Mucosa of descending colon (tissue), 3 donors: ENCODE measurements around the gene SNX3. TPM values are rescaled to one million over a fixed set of nuclear protein-coding genes. Genes with fewer than 3 reads are reported as not detected.

Experiments used
- ATAC-seq: fragments of 200-7000 bp; cut with Tn5 transposase; one replicate; pipeline ENCODE4 v1.9.1; 2020; ENCODE audit warnings: mild to moderate bottlenecking, moderate library complexity
- DNase-seq, 3 donors: peaks; one replicate each; pipeline ENCODE4 v3.0.0-alpha.2; 2020
- H3K36me3 ChIP-seq: fragments of 200-600 bp; one replicate; pipeline ENCODE4 v1.8.0; 2021; ENCODE audit warnings: low read depth, mild to moderate bottlenecking
- H3K4me1 ChIP-seq: fragments of 200-600 bp; one replicate; pipeline ENCODE4 v1.8.0; 2021; ENCODE audit warnings: low read depth, mild to moderate bottlenecking
- H3K4me3 ChIP-seq: fragments of 200-600 bp; one replicate; pipeline ENCODE4 v1.8.0; 2021; ENCODE audit warnings: mild to moderate bottlenecking
- H3K9me3 ChIP-seq: fragments of 200-600 bp; one replicate; pipeline ENCODE4 v1.8.0; 2021; ENCODE audit warnings: mild to moderate bottlenecking
- CTCF ChIP-seq: fragments of 200-600 bp; IDR thresholded peaks from one replicate; pipeline ENCODE4 v1.8.0; 2022; ENCODE audit warnings: antibody characterized with exemption, mild to moderate bottlenecking
- intact Hi-C, 2 donors: fragments of 100-400 bp; cut with DNase I in 1 of 2; cut with micrococcal nuclease in 1 of 2; formaldehyde crosslinking; loops; one replicate each; pipeline versions ENCODE4 v1.11.0 to v1.11.1; 2022; cut with DNase I, micrococcal nuclease
- total RNA-seq, 3 donors: library from RNA; stranded (reverse); fragmentation: NEBNext Ultra II Directional in 2 of 3; extraction: Animal tissue kit (Norgen Biotek cat#: 25700) in 2 of 3; gene quantifications; one replicate each; pipeline versions ENCODE4 v1.2.1 to v1.2.4, GENCODE V29; 2021 to 2023
- donor health status: DM: no; HTN: no; CAD: no; lungs with moderate emphysema.
- donor health status: DM: no; HTN: no; CAD: no.
- donor health status: DM: no; HTN: yes; CAD: no.

The SNX3 gene
- total RNA-seq, 3 donors from 2014 or later = 97.8 to 139 (median 103) TPM

- H3K4me1 ChIP-seq = no peaks in the 10 kb centered on the region
- no peak for DNase-seq
- intact Hi-C loops = no loop called here
- TF ChIP-seq CTCF = no peak
- no peak for ATAC-seq
- H3K36me3 ChIP-seq = no peaks in the 10 kb centered on the region
- H3K4me3 ChIP-seq = no peak overlapping the region
- no peaks in the 10 kb centered on the region for H3K9me3 ChIP-seq
Measured at GRCh38 chr6:108198761-108199498, 61.9 kb downstream of the SNX3 start.

- ATAC-seq (no peak), DNase-seq (no peak)
- Histone ChIP-seq H3K4me1 (no peaks in the 10 kb centered on the region), H3K4me3 (no peak overlapping the region), H3K9me3 (no peaks in the 10 kb centered on the region), H3K36me3 (no peaks in the 10 kb centered on the region)
- intact Hi-C loops = no loop called here
- TF ChIP-seq CTCF = no peak
Measured at GRCh38 chr6:108195209-108195608, 65.6 kb downstream of the SNX3 start.

- ATAC-seq (no peak), DNase-seq (no peak)
- Histone ChIP-seq H3K9me3 (no peaks in the 10 kb centered on the region), H3K4me3 (no peak overlapping the region), H3K36me3 (no peaks in the 10 kb centered on the region), H3K4me1 (no peaks in the 10 kb centered on the region)
- TF ChIP-seq CTCF = no peak
- intact Hi-C loops = no loop called here
Measured at GRCh38 chr6:108194503-108194902, 66.3 kb downstream of the SNX3 start.

- no peaks in the 10 kb centered on the region for H3K9me3 ChIP-seq
- no peaks in the 10 kb centered on the region for H3K4me1 ChIP-seq
- H3K36me3 ChIP-seq = no peaks in the 10 kb centered on the region
- no peak overlapping the region for H3K4me3 ChIP-seq
- ATAC-seq = no peak
- DNase-seq = no peak
- intact Hi-C loops = no loop called here
- no peak for TF ChIP-seq CTCF
Measured at GRCh38 chr6:108193835-108194234, 67.0 kb downstream of the SNX3 start.

- no peak for TF ChIP-seq CTCF
Measured at GRCh38 chr6:108193131-108193530, 67.7 kb downstream of the SNX3 start.

GRCh38 chr6:108187519-108187918, 73.3 kb downstream of the SNX3 start:
- ATAC-seq (no peak), DNase-seq (no peak)
- H3K4me1 ChIP-seq = no peaks in the 10 kb centered on the region
- no peaks in the 10 kb centered on the region for H3K36me3 ChIP-seq
- intact Hi-C loops = no loop called here
- no peak overlapping the region for H3K4me3 ChIP-seq
- no peak for TF ChIP-seq CTCF
- H3K9me3 ChIP-seq = no peaks in the 10 kb centered on the region

More at GRCh38 chr6:108193131-108193530, 67.7 kb downstream of the SNX3 start:
- ATAC-seq = no peak
- no peaks in the 10 kb centered on the region for H3K9me3 ChIP-seq
- H3K36me3 ChIP-seq = no peaks in the 10 kb centered on the region
- no peak for DNase-seq
- intact Hi-C loops = no loop called here
- no peak overlapping the region for H3K4me3 ChIP-seq
- no peaks in the 10 kb centered on the region for H3K4me1 ChIP-seq
